Vagina (tissue), 2 donors: Measurements from ENCODE around the gene NCAPD3. TPM values are rescaled to one million over a fixed set of nuclear protein-coding genes. Genes with fewer than 3 reads are reported as not detected.
A peak's percentile ranks its signal among the peaks of the same experiment; 100 is the strongest.

Source experiments
- DNase-seq, 2 donors: peaks; one replicate each; pipeline ENCODE4 v3.0.0-alpha.2; 2017; ENCODE audit errors: extremely low spot score in 2 of 2
- H3K27ac ChIP-seq: fragments of 200-600 bp; sonication (generic); one replicate; pipeline ENCODE4 v1.5.1; 2019
- H3K27me3 ChIP-seq: fragments of 200-600 bp; sonication (generic); one replicate; pipeline ENCODE4 v1.5.1; 2019
- H3K36me3 ChIP-seq, 2 donors: fragments of 200-600 bp; sonication (generic); one replicate each; pipeline ENCODE4 v1.5.1; 2017 to 2019
- H3K4me1 ChIP-seq: fragments of 200-600 bp; sonication (generic); one replicate; pipeline ENCODE4 v1.5.1; 2019
- H3K4me3 ChIP-seq, 2 donors: fragments of 200-600 bp; sonication (generic); 1 replicate in 1 of 2; 2 replicates in 1 of 2; pipeline ENCODE4 v1.5.1; 2016 to 2019
- H3K9me3 ChIP-seq: fragments of 200-600 bp; sonication (generic); one replicate; pipeline ENCODE4 v1.5.1; 2019
- CTCF ChIP-seq, 3 experiments: fragments of 450-650 bp in 2 of 3; fragments of 200-600 bp in 1 of 3; sonication (generic) in 1 of 3; IDR thresholded peaks; one replicate each; pipeline ENCODE4 v1.5.1; 2017 to 2019; ENCODE audit warnings: antibody characterized with exemption in 3 of 3, mild to moderate bottlenecking in 2 of 3, moderate library complexity in 2 of 3
- POLR2A ChIP-seq, 2 donors: fragments of 450-650 bp; IDR thresholded peaks; one replicate each; pipeline ENCODE4 v1.6.1; 2017; ENCODE audit warnings: antibody characterized with exemption in 2 of 2, mild to moderate bottlenecking in 2 of 2, moderate library complexity in 2 of 2
- POLR2AphosphoS5 ChIP-seq, 2 donors: sonication (generic); formaldehyde crosslinking; IDR thresholded peaks; one replicate each; pipeline ENCODE4 v1.9.0; 2017; ENCODE audit warnings: antibody characterized with exemption in 2 of 2, mild to moderate bottlenecking in 2 of 2, low read depth in 1 of 2; ENCODE audit not compliant: insufficient read depth in 1 of 2
- intact Hi-C: fragments of 100-400 bp; cut with DNase I; formaldehyde crosslinking; loops from one replicate; pipeline ENCODE4 v1.15.1; 2023
- total RNA-seq: library from RNA; depleted of rRNA; stranded (reverse); fragments of >200 nt; gene quantifications from one replicate; pipeline ENCODE4 v1.2.3, GENCODE V29; 2016

NCAPD3 gene
- total RNA-seq, 1 donor from 2014 or later: 18.4 TPM

- Histone ChIP-seq H3K36me3 (peaks cover 0 to 38% of the 10 kb centered on the region in 2 donors), H3K4me3 (no peak overlapping the region), H3K9me3 (no peaks in the 10 kb centered on the region), H3K27me3 (no peaks in the 10 kb centered on the region), H3K27ac (no peak overlapping the region), H3K4me1 (no peaks in the 10 kb centered on the region)
- no peak for DNase-seq
- TF ChIP-seq CTCF (IDR thresholded peaks at IDR 0.05) (no peak), POLR2AphosphoS5 (IDR thresholded peaks at IDR 0.05; ENCODE audit: insufficient read depth in 1 of 2, low read depth in 1 of 2) (no peak), POLR2A (IDR thresholded peaks at IDR 0.05) (no peak)
- intact Hi-C loops: no loop called here
Observed at GRCh38 chr11:134157451-134157850, 66.3 kb downstream of the NCAPD3 start.

- no peaks in the 10 kb centered on the region for H3K27me3 ChIP-seq
- DNase-seq: peak in 1 of 2 donors; percentile 62
- peaks cover 0 to 45% of the 10 kb centered on the region in 2 donors for H3K36me3 ChIP-seq
Observed at GRCh38 chr11:134155946-134156865, 67.6 kb downstream of the NCAPD3 start.

GRCh38 chr11:134155456-134155855, 68.3 kb downstream of the NCAPD3 start:
- peak in 1 of 2 donors; percentile 64 for DNase-seq
- H3K9me3 ChIP-seq: no peaks in the 10 kb centered on the region
- no peak overlapping the region for H3K4me3 ChIP-seq
- no peak for TF ChIP-seq POLR2AphosphoS5 (IDR thresholded peaks at IDR 0.05; ENCODE audit: insufficient read depth in 1 of 2, low read depth in 1 of 2)
- no peak for TF ChIP-seq CTCF (IDR thresholded peaks at IDR 0.05)
- no peak for TF ChIP-seq POLR2A (IDR thresholded peaks at IDR 0.05)
- no peaks in the 10 kb centered on the region for H3K4me1 ChIP-seq
- intact Hi-C loops: no loop called here
- peaks cover 0 to 49% of the 10 kb centered on the region in 2 donors for H3K36me3 ChIP-seq
- H3K27me3 ChIP-seq: no peaks in the 10 kb centered on the region
- no peak overlapping the region for H3K27ac ChIP-seq

More at GRCh38 chr11:134155946-134156865, 67.6 kb downstream of the NCAPD3 start:
- no peak overlapping the region for H3K4me3 ChIP-seq
- intact Hi-C loops: no loop called here
- H3K4me1 ChIP-seq: no peaks in the 10 kb centered on the region
- no peak overlapping the region for H3K27ac ChIP-seq
- no peak for TF ChIP-seq POLR2AphosphoS5 (IDR thresholded peaks at IDR 0.05; ENCODE audit: insufficient read depth in 1 of 2, low read depth in 1 of 2)
- TF ChIP-seq POLR2A (IDR thresholded peaks at IDR 0.05): no peak
- TF ChIP-seq CTCF (IDR thresholded peaks at IDR 0.05): no peak
- H3K9me3 ChIP-seq: no peaks in the 10 kb centered on the region

GRCh38 chr11:134154441-134154840, 69.3 kb downstream of the NCAPD3 start:
- Histone ChIP-seq H3K27ac (no peak overlapping the region), H3K27me3 (no peaks in the 10 kb centered on the region), H3K9me3 (no peaks in the 10 kb centered on the region), H3K4me3 (no peak overlapping the region), H3K36me3 (peaks cover 0 to 50% of the 10 kb centered on the region in 2 donors), H3K4me1 (no peaks in the 10 kb centered on the region)
- DNase-seq: no peak
- TF ChIP-seq POLR2A (IDR thresholded peaks at IDR 0.05) (no peak), POLR2AphosphoS5 (IDR thresholded peaks at IDR 0.05; ENCODE audit: insufficient read depth in 1 of 2, low read depth in 1 of 2) (no peak), CTCF (IDR thresholded peaks at IDR 0.05) (no peak)
- intact Hi-C loops: no loop called here
